Activated CD8-positive, alpha-beta memory T cell treated with anti-CD3 and anti-CD28 coated beads for 24 hours (primary cell): ENCODE measurements around the gene PDE7B.

Experiments
- DNase-seq: peaks from one replicate; pipeline ENCODE4 v3.0.0-alpha.2; 2020

The PDE7B gene

GRCh38 chr6:136160250-136160649, 308.7 kb downstream of the PDE7B start:
- no peak for DNase-seq

- DNase-seq = no peak
These were observed 310.4 kb downstream of the PDE7B start for GRCh38 chr6:136161950-136162349.

- DNase-seq = no peak
These were observed 311.8 kb downstream of the PDE7B start for GRCh38 chr6:136163260-136163659.

GRCh38 chr6:136166815-136167214, 315.3 kb downstream of the PDE7B start:
- no peak for DNase-seq

- DNase-seq = no peak
These were observed 318.1 kb downstream of the PDE7B start for GRCh38 chr6:136169394-136170148.

- no peak for DNase-seq
These were observed 319.7 kb downstream of the PDE7B start for GRCh38 chr6:136171231-136171630.

GRCh38 chr6:136173519-136174507, 322.3 kb downstream of the PDE7B start:
- DNase-seq = no peak

- DNase-seq = no peak
These were observed 323.0 kb downstream of the PDE7B start for GRCh38 chr6:136174510-136174909.

GRCh38 chr6:136175873-136176272, 324.4 kb downstream of the PDE7B start:
- no peak for DNase-seq

GRCh38 chr6:136178749-136179148, 327.2 kb downstream of the PDE7B start:
- DNase-seq = no peak

- no peak for DNase-seq
These were observed 329.4 kb downstream of the PDE7B start for GRCh38 chr6:136180704-136181511.

- DNase-seq = no peak
These were observed 330.0 kb downstream of the PDE7B start for GRCh38 chr6:136181512-136181833.

- DNase-seq = no peak
These were observed 330.4 kb downstream of the PDE7B start for GRCh38 chr6:136181861-136182260.

GRCh38 chr6:136184738-136185137, 333.2 kb downstream of the PDE7B start:
- no peak for DNase-seq

- no peak for DNase-seq
These were observed 334.9 kb downstream of the PDE7B start for GRCh38 chr6:136186363-136186762.

- no peak for DNase-seq
These were observed 337.0 kb downstream of the PDE7B start for GRCh38 chr6:136188486-136188885.

GRCh38 chr6:136189104-136189503, 337.6 kb downstream of the PDE7B start:
- no peak for DNase-seq

- no peak for DNase-seq
These were observed 340.3 kb downstream of the PDE7B start for GRCh38 chr6:136191606-136192312.

GRCh38 chr6:136192902-136193301, 341.4 kb downstream of the PDE7B start:
- DNase-seq = no peak

GRCh38 chr6:136201732-136202131, 350.2 kb downstream of the PDE7B start:
- DNase-seq = no peak

- no peak for DNase-seq
These were observed 357.3 kb downstream of the PDE7B start for GRCh38 chr6:136208783-136209182.

GRCh38 chr6:136209496-136209895, 358.0 kb downstream of the PDE7B start:
- no peak for DNase-seq
